Activated CD8-positive, alpha-beta T cell treated with anti-CD3 and anti-CD28 coated beads for 36 hours (primary cell): ENCODE data around the gene UNC13B. TPM values are rescaled to one million over a fixed set of nuclear protein-coding genes. Genes with fewer than 3 reads are reported as not detected.

ENCODE experiments used
- ATAC-seq: fragments of 200-7000 bp; cut with Tn5 transposase; one replicate; pipeline ENCODE4 v1.10.0; 2021; ENCODE audit warnings: mild to moderate bottlenecking, moderate library complexity
- CTCF ChIA-PET: fragments of 350-600 bp; sonication (Branson Sonifier 250); formaldehyde crosslinking; loops from one replicate; lab custom pipeline; 2021; ENCODE audit warnings: antibody characterized with exemption; lab: Charles Lee
- POLR2A ChIA-PET: fragments of 350-600 bp; sonication (Branson Sonifier 250); formaldehyde crosslinking; loops from one replicate; lab custom pipeline; 2021; ENCODE audit warnings: antibody characterized with exemption; lab: Charles Lee
- DNase-seq: peaks from one replicate; pipeline ENCODE4 v3.0.0-alpha.2; 2020
- H3K27ac Mint-ChIP-seq: one replicate; pipeline ENCODE4 v1.8.0; 2021; ENCODE audit warnings: mild to moderate bottlenecking, mixed read lengths
- H3K27me3 Mint-ChIP-seq: one replicate; pipeline ENCODE4 v1.8.0; 2021; ENCODE audit warnings: mixed read lengths
- H3K36me3 Mint-ChIP-seq: one replicate; pipeline ENCODE4 v1.8.0; 2021; ENCODE audit warnings: low read depth, mixed read lengths
- H3K4me1 Mint-ChIP-seq: one replicate; pipeline ENCODE4 v1.8.0; 2021; ENCODE audit warnings: low read depth, mixed read lengths
- H3K4me3 Mint-ChIP-seq: one replicate; pipeline ENCODE4 v1.8.0; 2021; ENCODE audit warnings: mild to moderate bottlenecking, moderate library complexity, mixed read lengths
- H3K9me3 Mint-ChIP-seq: one replicate; pipeline ENCODE4 v1.8.0; 2021; ENCODE audit warnings: mixed read lengths
- intact Hi-C: fragments of 100-400 bp; cut with micrococcal nuclease; formaldehyde crosslinking; loops from one replicate; pipeline ENCODE4 v1.10.0; 2022
- total RNA-seq, 2 experiments: library from RNA; stranded (reverse); gene quantifications; one replicate each; pipeline ENCODE4 v1.2.3, GENCODE V29; 2021
- TF ChIP-seq, protein P1 (sequence below): fragments of 200-600 bp; IDR thresholded peaks from one replicate; pipeline ENCODE4 v1.8.0; 2022; ENCODE audit warnings: antibody characterized with exemption, mild to moderate bottlenecking

The UNC13B gene
- total RNA-seq, 2 experiments from 2014 or later = 1.3 to 1.9 TPM

DNA sequence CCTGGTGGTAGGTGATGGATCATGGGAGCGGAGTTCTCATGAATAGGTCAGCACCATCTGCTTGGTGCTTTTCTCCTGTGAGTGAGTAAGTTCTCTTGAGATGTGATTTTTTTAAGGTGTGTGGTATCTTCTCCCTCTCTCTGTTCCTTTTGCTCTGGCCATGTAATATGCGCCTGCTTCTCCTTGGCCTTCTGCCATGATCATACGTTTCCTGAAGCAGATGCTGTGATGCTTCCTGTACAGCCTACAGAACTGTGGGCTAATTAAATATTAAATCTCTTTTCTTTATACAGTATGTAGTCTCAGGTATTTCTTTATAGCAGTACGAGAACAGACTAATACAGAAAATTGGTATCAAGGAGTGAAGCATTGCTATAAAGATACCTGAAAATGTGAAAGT is 36.4 kb downstream of the UNC13B start:
- DNase-seq (no peak), ATAC-seq (no peak)
- Mint-ChIP-seq H3K4me3 (no peak overlapping the region), H3K9me3 (peaks cover 23% of the 10 kb centered on the region), H3K27ac (no peak overlapping the region), H3K36me3 (peaks cover 5% of the 10 kb centered on the region), H3K27me3 (peaks cover 8% of the 10 kb centered on the region), H3K4me1 (no peaks in the 10 kb centered on the region)
- intact Hi-C loops = no loop called here
- TF ChIP-seq, protein P1, sequence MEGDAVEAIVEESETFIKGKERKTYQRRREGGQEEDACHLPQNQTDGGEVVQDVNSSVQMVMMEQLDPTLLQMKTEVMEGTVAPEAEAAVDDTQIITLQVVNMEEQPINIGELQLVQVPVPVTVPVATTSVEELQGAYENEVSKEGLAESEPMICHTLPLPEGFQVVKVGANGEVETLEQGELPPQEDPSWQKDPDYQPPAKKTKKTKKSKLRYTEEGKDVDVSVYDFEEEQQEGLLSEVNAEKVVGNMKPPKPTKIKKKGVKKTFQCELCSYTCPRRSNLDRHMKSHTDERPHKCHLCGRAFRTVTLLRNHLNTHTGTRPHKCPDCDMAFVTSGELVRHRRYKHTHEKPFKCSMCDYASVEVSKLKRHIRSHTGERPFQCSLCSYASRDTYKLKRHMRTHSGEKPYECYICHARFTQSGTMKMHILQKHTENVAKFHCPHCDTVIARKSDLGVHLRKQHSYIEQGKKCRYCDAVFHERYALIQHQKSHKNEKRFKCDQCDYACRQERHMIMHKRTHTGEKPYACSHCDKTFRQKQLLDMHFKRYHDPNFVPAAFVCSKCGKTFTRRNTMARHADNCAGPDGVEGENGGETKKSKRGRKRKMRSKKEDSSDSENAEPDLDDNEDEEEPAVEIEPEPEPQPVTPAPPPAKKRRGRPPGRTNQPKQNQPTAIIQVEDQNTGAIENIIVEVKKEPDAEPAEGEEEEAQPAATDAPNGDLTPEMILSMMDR = no peak
- POLR2A ChIA-PET = no interaction called here
- CTCF ChIA-PET = no interaction called here

DNA sequence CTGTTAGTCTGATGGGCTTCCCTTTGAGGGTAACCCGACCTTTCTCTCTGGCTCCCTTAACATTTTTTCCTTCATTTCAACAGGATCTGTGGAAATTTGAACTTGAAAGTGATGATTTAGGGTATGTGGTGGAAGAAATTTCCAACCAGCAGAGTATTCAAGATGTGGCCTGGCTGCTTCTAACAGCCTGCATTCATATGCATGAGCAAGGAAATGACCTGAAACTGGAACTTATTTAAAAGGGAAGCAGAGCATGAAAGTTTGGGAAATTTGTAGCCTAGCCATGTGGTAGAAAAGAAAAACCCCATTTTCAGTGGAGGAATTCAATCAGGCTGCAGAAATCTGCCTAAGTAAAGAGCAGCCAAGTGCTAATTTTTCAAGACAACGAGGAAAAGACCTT is 41.7 kb downstream of the UNC13B start:
- TF ChIP-seq, protein P1 = no peak
- peaks cover 9% of the 10 kb centered on the region for H3K36me3 Mint-ChIP-seq
- ATAC-seq = no peak
- ChIA-PET POLR2A (no interaction called here), CTCF (interaction anchor here (0.5 kb wide), 1 partner anchor 76 kb away, joined by 3 read pairs; no protein-coding TSS in a partner anchor)
- intact Hi-C loops = no loop called here
- H3K9me3 Mint-ChIP-seq = peaks cover 26% of the 10 kb centered on the region
- no peaks in the 10 kb centered on the region for H3K4me1 Mint-ChIP-seq
- no peak for DNase-seq
- no peak overlapping the region for H3K27ac Mint-ChIP-seq
- no peak overlapping the region for H3K4me3 Mint-ChIP-seq
- H3K27me3 Mint-ChIP-seq = peaks cover 8% of the 10 kb centered on the region

DNA sequence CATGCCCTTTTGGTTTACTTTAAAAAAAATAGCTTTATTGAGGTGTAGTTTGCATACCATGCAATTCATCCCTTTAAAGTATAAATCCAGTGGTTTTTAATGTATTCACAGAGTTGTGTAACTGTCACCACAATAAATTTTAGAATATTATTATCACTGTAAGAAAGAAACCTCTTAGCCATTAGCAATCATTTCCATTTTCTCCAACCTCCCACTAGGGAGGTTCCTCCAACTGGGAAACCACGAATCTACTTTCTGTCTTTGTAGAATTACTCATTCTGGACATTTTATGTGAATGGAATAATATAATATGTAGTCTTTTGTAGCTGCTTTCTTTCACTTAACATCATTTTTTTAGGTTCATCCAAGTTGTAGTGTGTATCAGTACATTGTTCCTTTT is 43.5 kb downstream of the UNC13B start:
- ATAC-seq = no peak
- ChIA-PET CTCF (interaction anchor here (0.8 kb wide), 1 partner anchor 42 kb away, joined by 3 read pairs; no protein-coding TSS in a partner anchor), POLR2A (no interaction called here)
- intact Hi-C loops = no loop called here
- Mint-ChIP-seq H3K27ac (no peak overlapping the region), H3K36me3 (peaks cover 9% of the 10 kb centered on the region), H3K9me3 (peaks cover 26% of the 10 kb centered on the region), H3K4me1 (no peaks in the 10 kb centered on the region), H3K4me3 (no peak overlapping the region), H3K27me3 (peaks cover 8% of the 10 kb centered on the region)
- TF ChIP-seq, protein P1 = no peak
- DNase-seq = no peak

DNA sequence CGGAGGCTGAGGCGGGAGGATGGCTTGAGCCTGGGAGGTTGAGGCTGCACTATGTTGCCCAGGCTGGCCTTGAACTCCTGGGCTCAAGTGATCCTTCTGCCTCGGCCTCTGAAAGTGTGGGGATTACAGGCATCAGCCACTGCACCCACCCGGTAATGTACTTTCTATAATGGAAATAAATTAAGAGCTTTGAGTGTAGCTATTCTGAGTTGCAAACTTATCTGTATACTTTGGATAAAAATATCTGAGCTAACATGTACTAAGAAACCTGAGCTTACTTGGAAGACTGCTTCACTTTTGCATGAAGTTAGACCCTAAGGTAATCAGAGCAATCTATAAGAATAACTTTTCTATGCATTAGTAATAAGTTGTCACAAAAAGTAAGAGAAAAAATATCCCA is 50.0 kb downstream of the UNC13B start:
- Mint-ChIP-seq H3K27me3 (peaks cover 2% of the 10 kb centered on the region), H3K4me1 (no peaks in the 10 kb centered on the region), H3K36me3 (no peaks in the 10 kb centered on the region), H3K27ac (no peak overlapping the region), H3K9me3 (no peaks in the 10 kb centered on the region), H3K4me3 (no peak overlapping the region)
- TF ChIP-seq, protein P1 = no peak
- CTCF ChIA-PET = interaction anchor here (1.1 kb wide), 1 partner anchor 47 kb away, joined by 4 read pairs; no protein-coding TSS in a partner anchor
- POLR2A ChIA-PET = interaction anchor here (0.7 kb wide), 1 partner anchor 113 kb away, joined by 3 read pairs; no protein-coding TSS in a partner anchor
- DNase-seq = no peak
- intact Hi-C loops = no loop called here
- no peak for ATAC-seq

DNA sequence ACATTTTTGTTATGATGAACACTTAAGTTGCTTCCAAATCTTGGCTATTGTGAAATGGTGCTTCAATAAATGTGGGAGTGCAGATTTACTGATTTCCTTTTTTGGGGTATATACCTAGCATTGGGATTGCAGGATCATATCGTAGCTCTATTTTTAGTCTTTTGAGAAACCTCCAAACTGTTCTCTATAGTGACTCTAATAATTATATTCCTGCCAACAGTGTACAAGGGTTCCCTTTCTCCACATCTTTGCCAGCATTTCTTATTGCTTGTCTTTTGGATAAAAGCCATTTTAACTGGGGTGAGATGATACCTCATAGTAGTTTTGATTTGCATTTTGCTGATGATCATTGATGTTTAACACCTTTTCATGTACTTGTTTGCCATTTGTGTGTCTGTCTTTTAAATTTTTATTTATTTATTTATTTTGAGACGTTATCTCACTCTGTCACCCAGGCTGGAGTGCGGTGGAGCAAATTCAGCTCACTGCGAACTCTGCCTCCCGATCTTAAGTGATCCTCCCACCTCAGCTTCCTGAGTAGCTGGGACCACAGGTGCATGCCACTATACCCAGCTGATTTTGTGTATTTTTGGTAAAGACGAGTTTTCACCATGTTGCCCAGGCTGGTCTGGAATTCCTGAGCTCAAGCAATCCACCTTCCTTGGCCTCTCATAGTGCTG is 59.0 kb downstream of the UNC13B start:
- TF ChIP-seq, protein P1 = no peak
- DNase-seq = no peak
- no peaks in the 10 kb centered on the region for H3K36me3 Mint-ChIP-seq
- POLR2A ChIA-PET = no interaction called here
- H3K27me3 Mint-ChIP-seq = peaks cover 2% of the 10 kb centered on the region
- intact Hi-C loops = no loop called here
- H3K9me3 Mint-ChIP-seq = peaks cover 3% of the 10 kb centered on the region
- no peak overlapping the region for H3K4me3 Mint-ChIP-seq
- H3K4me1 Mint-ChIP-seq = no peaks in the 10 kb centered on the region
- no peak for ATAC-seq
- CTCF ChIA-PET = interaction anchor here (1.0 kb wide), 1 partner anchor 8 kb away, joined by 3 read pairs; no protein-coding TSS in a partner anchor
- no peak overlapping the region for H3K27ac Mint-ChIP-seq
